ENCODE results near the gene DVL1. TPM values are rescaled to one million over a fixed set of nuclear protein-coding genes. Genes with fewer than 3 reads are reported as not detected.
A peak's percentile ranks its signal among the peaks of the same experiment; 100 is the strongest.

The DVL1 gene
- total and polyA plus RNA-seq, 2 of the 13 experiments (the other 11 are each of a cell fraction or from before 2014, with no cell fraction given) = 30.8 to 60.4 TPM

GRCh38 chr1:1358433-1359271 lies 9.4 kb upstream of the DVL1 start, which contains the start of gene MXRA8 (continued):
- TF ChIP-seq KIAA2018 (CRISPR knock-in tag; IDR thresholded peaks at IDR 0.05; ENCODE audit: borderline replicate concordance) = no peak
- TF ChIP-seq CBX1 (IDR thresholded peaks at IDR 0.05; ENCODE audit: low read depth) = no peak
- no peak for TF ChIP-seq AKNA (CRISPR knock-in tag; IDR thresholded peaks at IDR 0.05; ENCODE audit: borderline replicate concordance)
- TF ChIP-seq ZNF574 (CRISPR knock-in tag; IDR thresholded peaks at IDR 0.05) = peak; percentile 61; the same call in 1 of the 2 replicates
- no peak for TF ChIP-seq BATF2 (CRISPR knock-in tag; IDR thresholded peaks at IDR 0.05)
- TF ChIP-seq NONO (IDR thresholded peaks at IDR 0.05) = no peak
- no peak; the same call in 1 of the 2 replicates for TF ChIP-seq NONO (CRISPR knock-in tag; conservative IDR thresholded peaks at IDR 0.05)
- TF ChIP-seq ZFP36L1 (CRISPR knock-in tag; IDR thresholded peaks at IDR 0.05) = no peak; the same call in 1 of the 2 replicates
- TF ChIP-seq ETS1 (CRISPR knock-in tag; IDR thresholded peaks at IDR 0.05) = no peak

Measured in HepG2 (cell line).